IMR-90 (cell line): ENCODE data around the gene RTL1.

Source experiments
- CTCF ChIP-seq: conservative IDR thresholded peaks from 2 replicates; pipeline ENCODE4 v1.5.1; 2012; ENCODE audit warnings: mild to moderate bottlenecking, low read depth, low read length, improper control_type of control experiment
- RCOR1 ChIP-seq: IDR thresholded peaks from 2 replicates; pipeline ENCODE4 v1.6.1; 2012; ENCODE audit warnings: mild to moderate bottlenecking, low read length, improper control_type of control experiment; ENCODE audit not compliant: insufficient replicate concordance

GRCh38 chr14:100887728-100888335, 15.7 kb downstream of the RTL1 start:
- TF ChIP-seq CTCF (no peak), RCOR1 (no peak)
